H1 (cell line): ENCODE data around the gene MEFV. TPM values are rescaled to one million over a fixed set of nuclear protein-coding genes. Genes with fewer than 3 reads are reported as not detected.

Experiments
- CTCF ChIA-PET: fragments of 300-600 bp; sonication (Branson Sonifier 250); formaldehyde crosslinking; loops from one replicate; lab custom pipeline; 2021; ENCODE audit not compliant: partially characterized antibody; lab: Charles Lee
- POLR2A ChIA-PET: fragments of 300-600 bp; sonication (Branson Sonifier 250); formaldehyde crosslinking; loops from one replicate; lab custom pipeline; 2021; ENCODE audit warnings: inconsistent platforms; ENCODE audit not compliant: partially characterized antibody; lab: Charles Lee
- DNase-seq, 2 experiments: peaks; one replicate each; pipeline versions ENCODE4 v3.0.0 to v3.0.0-alpha.2; 2010 to 2022; ENCODE audit warnings: low spot score in 2 of 2, low read depth in 1 of 2, mixed read lengths in 1 of 2
- FAIRE-seq: peaks from 2 replicates; lab custom pipeline; 2011; peaks lifted over from hg19 to GRCh38; lab: Jason Lieb, UNC
- H2AFZ ChIP-seq: 2 replicates; pipeline ENCODE4 v1.8.1; 2012; ENCODE audit warnings: low read length, inconsistent platforms
- H2AK5ac ChIP-seq: 2 replicates; pipeline ENCODE4 v1.6.1; 2013; ENCODE audit warnings: low read depth, low read length
- H2BK120ac ChIP-seq: replicated peaks from 2 replicates; pipeline ENCODE3; 2013; ENCODE audit warnings: low read depth, low read length, inconsistent platforms
- H2BK12ac ChIP-seq: 2 replicates; pipeline ENCODE4 v1.6.1; 2013; ENCODE audit warnings: low read depth, low read length
- H2BK15ac ChIP-seq: 2 replicates; pipeline ENCODE4 v1.6.1; 2013; ENCODE audit warnings: low read length
- H2BK20ac ChIP-seq: 2 replicates; pipeline ENCODE4 v1.6.1; 2013; ENCODE audit warnings: low read length
- H2BK5ac ChIP-seq: 2 replicates; pipeline ENCODE4 v1.6.1; 2013; ENCODE audit warnings: low read depth, low read length
- H3K14ac ChIP-seq: 2 replicates; pipeline ENCODE4 v1.6.1; 2013; ENCODE audit warnings: inconsistent platforms; ENCODE audit not compliant: insufficient read length
- H3K18ac ChIP-seq: 2 replicates; pipeline ENCODE4 v1.6.1; 2013; ENCODE audit warnings: low read length; ENCODE audit errors: extremely low read depth
- H3K23ac ChIP-seq: 2 replicates; pipeline ENCODE4 v1.6.1; 2013; ENCODE audit warnings: inconsistent platforms; ENCODE audit not compliant: insufficient read length
- H3K23me2 ChIP-seq: 2 replicates; pipeline ENCODE4 v1.6.1; 2013; ENCODE audit warnings: low read depth, low read length
- H3K27ac ChIP-seq: 2 replicates; pipeline ENCODE4 v1.6.1; 2011; ENCODE audit warnings: low read depth, low read length, inconsistent platforms
- H3K27me3 ChIP-seq, 4 experiments: replicated peaks in 1 of 4; 1 replicate in 1 of 4; 2 replicates in 3 of 4; pipeline versions ENCODE4 v1.6.1 to v1.8.1; 2011 to 2013; ENCODE audit warnings: low read length in 3 of 4, mild to moderate bottlenecking in 3 of 4, inconsistent platforms in 2 of 4, mixed read lengths in 2 of 4, moderate library complexity in 1 of 4; ENCODE audit not compliant: control insufficient read depth in 3 of 4, insufficient read depth in 3 of 4; ENCODE audit errors: extremely low read depth in 1 of 4
- H3K36me3 ChIP-seq, 4 experiments: 2 replicates each; pipeline versions ENCODE4 v1.6.1 to v1.8.1; 2011 to 2013; ENCODE audit warnings: mild to moderate bottlenecking in 4 of 4, low read length in 3 of 4, moderate library complexity in 2 of 4, control low read depth in 1 of 4, inconsistent platforms in 1 of 4; ENCODE audit not compliant: insufficient read depth in 4 of 4, control insufficient read depth in 2 of 4
- H3K4ac ChIP-seq: replicated peaks from 2 replicates; pipeline ENCODE3; 2013; ENCODE audit warnings: low read length, low read depth, mixed read lengths, inconsistent platforms; ENCODE audit not compliant: insufficient read length
- H3K4me1 ChIP-seq, 4 experiments: replicated peaks in 1 of 4; 1 replicate in 1 of 4; 2 replicates in 3 of 4; pipeline versions ENCODE4 v1.6.1 to v1.8.1; 2011 to 2013; ENCODE audit warnings: low read length in 3 of 4, inconsistent platforms in 2 of 4, mixed read lengths in 1 of 4; ENCODE audit not compliant: insufficient read depth in 4 of 4, control insufficient read depth in 3 of 4
- H3K4me2 ChIP-seq, 2 experiments: 2 replicates each; pipeline versions ENCODE4 v1.6.1 to v1.8.1; 2011 to 2013; ENCODE audit warnings: low read depth in 2 of 2, low read length in 2 of 2, control low read depth in 1 of 2, inconsistent platforms in 1 of 2, mild to moderate bottlenecking in 1 of 2; ENCODE audit not compliant: insufficient read depth in 1 of 2
- H3K4me3 ChIP-seq, 4 experiments: fragments of 200-600, 300-600 bp in 1 of 4; sonication (generic), shearing (Covaris generic), sonication (Bioruptor Twin) in 1 of 4; 2 replicates each; pipeline versions ENCODE4 v1.5.1 to v1.8.1; 2011 to 2016; ENCODE audit warnings: low read length in 4 of 4, low read depth in 3 of 4, control low read depth in 2 of 4, inconsistent platforms in 2 of 4, mild to moderate bottlenecking in 2 of 4, mixed read lengths in 1 of 4, moderate library complexity in 1 of 4; ENCODE audit not compliant: insufficient read depth in 2 of 4; ENCODE audit errors: extremely low read depth in 1 of 4
- H3K56ac ChIP-seq: replicated peaks from 2 replicates; pipeline ENCODE3; 2013; ENCODE audit warnings: low read depth, mild to moderate bottlenecking, mixed read lengths, low read length, inconsistent platforms; ENCODE audit not compliant: insufficient read length
- H3K79me1 ChIP-seq: 2 replicates; pipeline ENCODE4 v1.6.1; 2013; ENCODE audit warnings: low read depth, low read length, control low read depth
- H3K79me2 ChIP-seq, 2 experiments: 2 replicates each; pipeline versions ENCODE4 v1.6.1 to v1.8.1; 2012 to 2013; ENCODE audit warnings: low read length in 2 of 2, mild to moderate bottlenecking in 2 of 2, inconsistent platforms in 1 of 2; ENCODE audit not compliant: insufficient read depth in 2 of 2, control insufficient read depth in 1 of 2
- H3K9ac ChIP-seq, 4 experiments: replicated peaks in 1 of 4; 1 replicate in 1 of 4; 2 replicates in 3 of 4; pipeline versions ENCODE4 v1.6.1 to v1.8.1; 2011 to 2013; ENCODE audit warnings: low read depth in 3 of 4, low read length in 3 of 4, control low read depth in 2 of 4, mild to moderate bottlenecking in 2 of 4, moderate library complexity in 2 of 4, inconsistent platforms in 1 of 4; ENCODE audit errors: extremely low read depth in 1 of 4
- H3K9me3 ChIP-seq, 2 experiments: 2 replicates each; pipeline versions ENCODE4 v1.6.1 to v1.8.1; 2012 to 2013; ENCODE audit warnings: mild to moderate bottlenecking in 2 of 2, moderate library complexity in 2 of 2, control low read depth in 1 of 2, inconsistent platforms in 1 of 2, low read depth in 1 of 2, low read length in 1 of 2, mixed read lengths in 1 of 2; ENCODE audit not compliant: insufficient read depth in 2 of 2
- H4K20me1 ChIP-seq, 2 experiments: replicated peaks in 1 of 2; 2 replicates each; pipeline versions ENCODE3 to v1.8.1; 2011 to 2013; ENCODE audit warnings: inconsistent platforms in 2 of 2, low read length in 2 of 2, mild to moderate bottlenecking in 1 of 2; ENCODE audit not compliant: insufficient read depth in 2 of 2, control insufficient read depth in 1 of 2
- H4K5ac ChIP-seq: 2 replicates; pipeline ENCODE4 v1.6.1; 2013; ENCODE audit warnings: low read length, low read depth, mixed read lengths, inconsistent platforms; ENCODE audit not compliant: insufficient read length
- H4K8ac ChIP-seq: 2 replicates; pipeline ENCODE4 v1.8.0; 2013; ENCODE audit warnings: mild to moderate bottlenecking, moderate library complexity, low read length, inconsistent platforms; ENCODE audit not compliant: insufficient read depth; ENCODE audit errors: extremely low read depth
- H4K91ac ChIP-seq: replicated peaks from 2 replicates; pipeline ENCODE3; 2013; ENCODE audit warnings: low read length, mixed read lengths, inconsistent platforms; ENCODE audit not compliant: insufficient read length
- CBX8 ChIP-seq: fragments of 300-800, 300-1000 bp; sonication (generic); IDR thresholded peaks from 2 replicates; pipeline ENCODE4 v1.7.1; 2016; ENCODE audit warnings: low read depth, low read length, borderline replicate concordance
- CHD2 ChIP-seq: IDR thresholded peaks from 2 replicates; pipeline ENCODE4 v1.6.1; 2012; ENCODE audit warnings: low read length, improper control_type of control experiment
- RXRA ChIP-seq: IDR thresholded peaks from 2 replicates; pipeline ENCODE4 v1.6.1; 2011; ENCODE audit warnings: low read depth, mild to moderate bottlenecking, low read length, moderate library complexity; ENCODE audit not compliant: insufficient read depth
- WGBS, 2 experiments: shearing (Covaris generic) in 1 of 2; methylation state at CpG; one replicate each; pipeline versions ENCODE4 v1.1.6 to v1.1.7; 2013 to 2015; ENCODE audit warnings: low lambda C conversion rate in 2 of 2, mixed read lengths in 2 of 2, inconsistent platforms in 1 of 2, low coverage in 1 of 2, missing lambda C conversion rate in 1 of 2; ENCODE audit not compliant: insufficient replicate concordance in 2 of 2, insufficient coverage in 1 of 2, insufficient read length in 1 of 2; ENCODE audit errors: extremely low coverage in 1 of 2, missing lambda C conversion rate in 1 of 2; 5-methylcytosine and 5-hydroxymethylcytosine counted together
- polyA plus RNA-seq, 7 experiments: library from polyadenylated mRNA; depleted of rRNA in 3 of 7; stranded (reverse) in 5 of 7; unstranded in 2 of 7; fragments of >200 nt in 5 of 7; fragments of 200-250 nt in 2 of 7; gene quantifications; 1 replicate in 5 of 7; 2 replicates in 1 of 7; 4 replicates in 1 of 7; pipeline versions ENCODE4 v1.2.1 to v1.2.3, GENCODE V29; 2011 to 2013; ENCODE audit warnings: missing spikeins in 2 of 7, mixed read lengths in 2 of 7
- total RNA-seq: library from RNA; stranded (reverse); fragmentation: NEBNext Ultra II Directional; extraction: Animal tissue kit (Norgen Biotek cat#: 25700); gene quantifications from 2 replicates; pipeline ENCODE4 v1.2.1, GENCODE V29; 2021

The MEFV gene
- total and polyA plus RNA-seq, 2 of the 8 experiments (the other 6 are each of a cell fraction or from before 2014, with no cell fraction given) = 0.03 TPM; not detected in 1

DNA sequence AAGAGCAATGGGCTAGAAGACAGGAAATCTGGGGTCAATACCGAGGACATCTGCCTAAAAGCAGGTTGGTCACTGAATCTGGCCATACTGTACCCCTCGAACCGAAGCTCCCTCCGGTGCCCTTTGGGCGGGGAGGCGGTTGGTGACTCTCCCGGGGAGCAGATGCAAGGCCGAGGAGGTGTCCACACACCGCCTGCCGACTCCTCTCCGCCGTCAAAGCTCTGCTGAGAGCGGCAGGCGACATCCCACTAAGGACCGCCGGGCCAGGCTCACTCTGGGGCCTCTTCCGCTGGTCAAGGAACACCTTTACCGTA lies 21.9 kb downstream of the MEFV start:
- CTCF ChIA-PET = interaction anchor here (0.8 to 1.7 kb wide), 3 partner anchors 33 to 104 kb away, joined by 3 to 4 read pairs (median 3); no protein-coding TSS in a partner anchor
- 8% methylated on average over 18 of the region's 18 CpGs; no CpG with 5 or more reads in 1 of the 2 experiments for WGBS, 2 experiments

More for the DNA sequence above, 21.9 kb downstream of the MEFV start:
- peaks cover 8 to 19% of the 10 kb centered on the region in 2 experiments; a peak in 3 of 4 replicates for H3K9me3 ChIP-seq
- no peak overlapping the region for H3K4ac ChIP-seq
- H3K9ac ChIP-seq = peak overlapping the region; percentile 68 to 83 (median 75)
- H3K23me2 ChIP-seq = peaks cover 4% of the 10 kb centered on the region
- H3K4me2 ChIP-seq = peak overlapping the region; percentile 81 to 87
- H2AK5ac ChIP-seq = no peak overlapping the region
- H3K18ac ChIP-seq = peak overlapping the region; percentile 48; the same call in 1 of the 2 replicates
- H2AFZ ChIP-seq = peak overlapping the region; percentile 7; the same call in 1 of the 2 replicates
- peaks cover 0 to 4% (median 0%) of the 10 kb centered on the region in 4 experiments; a peak in 2 of 7 replicates for H3K4me1 ChIP-seq
- peaks cover 3% of the 10 kb centered on the region; the same call in 1 of the 2 replicates for H3K79me1 ChIP-seq
- H3K79me2 ChIP-seq = peaks cover 0 to 5% of the 10 kb centered on the region in 2 experiments; a peak in 1 of 4 replicates
- no peak overlapping the region for H2BK20ac ChIP-seq
- H3K4me3 ChIP-seq = peak overlapping the region; percentile 86 to 95 (median 88)
- peak overlapping the region; percentile 21 for H3K56ac ChIP-seq
- peak overlapping the region; percentile 35; the same call in 1 of the 2 replicates for H3K27ac ChIP-seq
- no peak overlapping the region for H3K23ac ChIP-seq
- DNase-seq = no peak
- no peak overlapping the region for H2BK12ac ChIP-seq
- POLR2A ChIA-PET = interaction anchor here (0.6 to 1.9 kb wide), 14 partner anchors 9 to 167 kb away, joined by 3 to 7 read pairs (median 4); partner anchors contain the start of gene ZNF174
- no peaks in the 10 kb centered on the region; a peak in 2 of 7 replicates for H3K27me3 ChIP-seq
- no peak overlapping the region for H3K14ac ChIP-seq
- H2BK120ac ChIP-seq = no peak overlapping the region
- FAIRE-seq = no peak
- peak overlapping the region; percentile 45 for H4K8ac ChIP-seq
- H4K20me1 ChIP-seq = no peaks in the 10 kb centered on the region
- no peak overlapping the region for H2BK15ac ChIP-seq
- no peak overlapping the region for H4K5ac ChIP-seq
- no peak for TF ChIP-seq CHD2
- no peak for TF ChIP-seq RXRA
- TF ChIP-seq CBX8 = no peak
- peak overlapping the region; percentile 91; the same call in 1 of the 2 replicates for H2BK5ac ChIP-seq
- no peak overlapping the region for H4K91ac ChIP-seq
- peaks cover 17 to 39% (median 26%) of the 10 kb centered on the region in 4 experiments for H3K36me3 ChIP-seq
